Esophagus squamous epithelium (tissue), 4 donors: Measurements from ENCODE around the gene C16orf78.

Experiments used
- POLR2A ChIP-seq, 4 donors: fragments of 450-650 bp; IDR thresholded peaks; one replicate each; pipeline ENCODE4 v1.6.1; 2017; ENCODE audit warnings: antibody characterized with exemption in 4 of 4, mild to moderate bottlenecking in 4 of 4, moderate library complexity in 3 of 4
- TF ChIP-seq, protein P1 (sequence below), 6 experiments: fragments of 450-650 bp in 4 of 6; fragments of 200-600 bp in 2 of 6; sonication (generic) in 2 of 6; IDR thresholded peaks; one replicate each; pipeline ENCODE4 v1.5.1; 2016 to 2019; ENCODE audit warnings: antibody characterized with exemption in 6 of 6, mild to moderate bottlenecking in 4 of 6, moderate library complexity in 4 of 6

DNA sequence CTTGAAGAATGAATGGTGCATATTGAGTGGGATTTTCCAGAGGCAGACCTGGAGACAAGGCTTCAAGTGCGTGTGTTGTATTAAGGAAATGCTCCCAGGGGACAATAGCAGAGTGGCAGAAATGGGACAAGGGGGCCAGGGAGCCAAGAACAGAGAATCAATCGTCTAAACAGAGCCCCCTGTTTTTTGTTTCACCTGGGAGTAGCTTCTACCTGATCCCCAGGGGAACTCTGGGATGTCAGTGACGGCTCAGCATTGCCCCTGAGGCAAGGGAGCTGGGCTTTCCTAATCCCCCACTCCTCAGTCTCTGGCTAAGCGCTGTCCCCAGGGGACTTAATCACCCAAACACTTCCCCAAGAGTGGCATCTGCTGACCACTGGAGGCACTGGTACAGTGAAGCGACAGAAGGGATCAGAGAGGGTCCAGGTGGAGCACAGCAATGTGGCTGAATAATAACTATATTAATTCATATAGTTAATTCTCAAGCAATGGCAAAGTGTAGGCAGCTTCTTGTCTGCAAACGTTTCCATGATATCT lies 35.7 kb upstream of the C16orf78 start:
- TF ChIP-seq, protein P1, sequence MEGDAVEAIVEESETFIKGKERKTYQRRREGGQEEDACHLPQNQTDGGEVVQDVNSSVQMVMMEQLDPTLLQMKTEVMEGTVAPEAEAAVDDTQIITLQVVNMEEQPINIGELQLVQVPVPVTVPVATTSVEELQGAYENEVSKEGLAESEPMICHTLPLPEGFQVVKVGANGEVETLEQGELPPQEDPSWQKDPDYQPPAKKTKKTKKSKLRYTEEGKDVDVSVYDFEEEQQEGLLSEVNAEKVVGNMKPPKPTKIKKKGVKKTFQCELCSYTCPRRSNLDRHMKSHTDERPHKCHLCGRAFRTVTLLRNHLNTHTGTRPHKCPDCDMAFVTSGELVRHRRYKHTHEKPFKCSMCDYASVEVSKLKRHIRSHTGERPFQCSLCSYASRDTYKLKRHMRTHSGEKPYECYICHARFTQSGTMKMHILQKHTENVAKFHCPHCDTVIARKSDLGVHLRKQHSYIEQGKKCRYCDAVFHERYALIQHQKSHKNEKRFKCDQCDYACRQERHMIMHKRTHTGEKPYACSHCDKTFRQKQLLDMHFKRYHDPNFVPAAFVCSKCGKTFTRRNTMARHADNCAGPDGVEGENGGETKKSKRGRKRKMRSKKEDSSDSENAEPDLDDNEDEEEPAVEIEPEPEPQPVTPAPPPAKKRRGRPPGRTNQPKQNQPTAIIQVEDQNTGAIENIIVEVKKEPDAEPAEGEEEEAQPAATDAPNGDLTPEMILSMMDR (IDR thresholded peaks at IDR 0.05): no peak
- no peak for TF ChIP-seq POLR2A (IDR thresholded peaks at IDR 0.05)
